Inflammatory macrophage treated with lipopolysaccharide for 4 hours (primary cell): ENCODE results near the gene TSPO2.

Source experiments
- DNase-seq: peaks from one replicate; pipeline ENCODE4 v3.0.0-alpha.2; 2020

TSPO2 gene

DNA sequence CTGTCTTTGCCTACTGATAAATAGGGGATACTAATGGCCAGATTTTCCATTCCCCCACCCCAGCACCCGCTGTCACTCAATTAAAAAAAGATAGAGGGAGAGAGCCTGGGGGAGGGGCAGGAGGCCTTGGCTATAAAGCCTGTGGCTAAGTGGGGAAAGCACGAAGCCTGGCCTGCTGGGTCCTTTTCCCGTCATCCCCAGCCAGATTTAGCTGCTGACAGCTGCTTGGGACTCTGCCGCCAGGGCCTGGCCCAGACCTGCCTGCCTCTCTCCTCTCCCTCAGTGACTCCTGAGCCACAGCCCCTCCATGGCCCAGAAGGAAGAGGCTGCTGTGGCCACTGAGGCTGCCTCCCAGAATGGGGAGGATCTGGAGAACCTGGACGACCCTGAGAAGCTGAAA is 10.8 kb downstream of the TSPO2 start, which contains the start of gene APOBEC2:
Gene APOBEC2 (plus strand): TSS at position 162 of the 400 bp plus-strand sequence. CDS start 146 bp downstream, at position 308.
- no peak for DNase-seq

DNA sequence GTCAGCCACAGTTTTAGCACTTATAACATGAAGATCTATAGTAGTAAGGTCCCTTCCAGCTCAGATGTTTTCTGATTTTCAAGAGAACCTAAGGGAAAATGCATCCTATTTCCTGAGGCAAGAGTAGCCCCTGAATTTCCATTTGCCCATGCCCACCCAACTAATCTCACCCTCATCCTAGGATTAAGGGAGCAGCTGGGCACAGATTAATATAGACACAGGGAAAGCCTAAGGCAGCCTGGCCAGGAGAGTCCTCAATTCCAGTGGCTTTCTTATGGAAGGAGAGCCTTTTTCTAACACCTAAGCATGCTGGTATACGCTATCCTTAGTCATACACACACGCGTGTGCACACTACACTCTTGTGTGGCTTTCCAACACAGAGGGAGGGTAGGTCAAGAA is 12.2 kb downstream of the TSPO2 start:
- DNase-seq = no peak

DNA sequence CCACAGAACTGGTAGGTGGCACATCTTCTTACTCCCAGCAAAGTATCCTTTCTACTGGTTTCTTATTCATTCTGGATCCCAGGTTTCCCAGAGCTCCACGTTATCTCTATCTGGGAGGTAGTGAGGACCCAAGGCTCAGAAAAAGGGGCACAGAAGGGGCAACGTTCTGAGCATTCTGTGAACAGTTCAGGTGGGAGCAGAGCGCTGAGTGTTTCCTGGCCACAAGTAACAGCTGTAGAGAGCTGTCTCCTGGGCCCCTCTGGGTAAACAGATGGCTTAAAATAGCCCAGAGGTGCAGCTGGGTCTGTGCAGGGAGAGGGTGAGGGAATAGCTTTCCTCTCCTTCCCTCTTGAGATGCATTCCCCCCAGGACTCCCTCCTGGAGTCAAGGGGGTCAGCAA is 12.9 kb downstream of the TSPO2 start:
- DNase-seq = no peak

DNA sequence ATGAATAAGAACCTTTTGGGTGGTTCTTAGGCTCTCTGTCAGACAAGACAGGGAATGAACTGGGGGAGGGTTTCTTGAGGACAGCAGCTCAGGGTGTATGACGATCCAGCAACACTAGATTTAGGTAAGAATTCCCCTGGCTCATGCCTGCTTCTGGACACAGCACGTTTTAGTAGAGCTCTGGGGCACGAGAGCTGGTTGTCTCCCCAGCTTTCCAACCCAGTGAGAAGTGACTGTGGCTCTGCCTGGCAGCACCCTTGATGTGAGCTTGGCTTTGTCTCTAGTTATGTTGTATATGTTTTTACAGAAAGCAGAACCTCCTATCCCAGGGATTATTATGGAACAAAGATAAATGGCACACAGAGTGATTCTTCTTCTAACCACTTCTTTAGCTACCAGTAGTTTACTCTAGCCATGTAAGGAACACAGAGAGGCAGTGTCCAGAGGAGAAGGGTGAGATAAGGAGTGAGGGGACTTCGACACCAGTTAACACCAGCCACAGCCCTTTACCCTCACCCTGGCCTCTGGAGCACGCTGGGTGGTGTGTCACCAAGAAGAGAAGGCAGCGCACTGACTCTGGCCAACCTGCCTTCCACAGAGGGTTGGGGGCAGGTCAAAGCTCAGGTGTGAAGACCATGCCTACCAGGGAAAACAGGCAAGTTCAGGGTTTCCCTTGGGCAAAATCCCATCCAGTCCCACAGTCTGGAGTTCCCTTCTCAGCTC is 14.7 kb downstream of the TSPO2 start:
- DNase-seq = no peak

DNA sequence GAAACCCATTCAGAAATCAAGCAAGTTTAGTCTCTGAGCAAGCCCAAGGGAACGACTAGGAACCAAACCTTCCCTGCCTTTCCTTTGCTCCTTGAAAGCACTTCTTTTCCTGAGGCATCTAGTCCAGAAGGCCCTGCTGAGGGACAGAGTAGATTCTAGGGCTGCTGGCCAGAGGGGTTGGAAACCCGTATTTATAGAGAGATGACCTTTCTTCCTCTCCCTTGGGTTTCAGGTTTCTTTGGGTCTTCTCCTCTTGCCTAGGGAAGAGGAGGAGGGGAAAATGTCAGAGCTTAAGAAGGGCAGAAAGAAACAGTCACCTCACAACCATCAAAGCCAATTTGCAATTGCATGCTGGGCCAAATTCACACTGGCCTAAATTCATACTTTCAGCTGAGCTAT is 16.5 kb downstream of the TSPO2 start:
- DNase-seq = no peak

DNA sequence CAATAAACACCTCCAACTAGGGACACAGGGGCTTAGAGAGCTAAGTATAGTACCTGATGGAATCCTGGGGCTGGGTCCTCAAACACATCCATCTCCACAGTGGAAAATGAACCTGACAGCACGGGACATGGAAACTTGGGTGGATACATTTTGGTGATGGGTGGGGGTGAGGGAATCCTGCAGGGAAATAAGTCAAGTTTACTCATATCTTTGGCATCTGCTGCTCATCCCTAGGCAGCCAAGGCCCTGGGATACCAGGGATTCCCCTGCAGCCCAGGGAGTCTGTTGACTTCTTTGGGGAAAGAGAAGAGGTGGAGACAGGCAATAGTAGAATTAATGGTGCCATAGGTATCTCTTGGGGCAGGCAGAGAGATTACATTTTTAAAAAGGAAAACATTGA is 17.3 kb downstream of the TSPO2 start:
- no peak for DNase-seq

DNA sequence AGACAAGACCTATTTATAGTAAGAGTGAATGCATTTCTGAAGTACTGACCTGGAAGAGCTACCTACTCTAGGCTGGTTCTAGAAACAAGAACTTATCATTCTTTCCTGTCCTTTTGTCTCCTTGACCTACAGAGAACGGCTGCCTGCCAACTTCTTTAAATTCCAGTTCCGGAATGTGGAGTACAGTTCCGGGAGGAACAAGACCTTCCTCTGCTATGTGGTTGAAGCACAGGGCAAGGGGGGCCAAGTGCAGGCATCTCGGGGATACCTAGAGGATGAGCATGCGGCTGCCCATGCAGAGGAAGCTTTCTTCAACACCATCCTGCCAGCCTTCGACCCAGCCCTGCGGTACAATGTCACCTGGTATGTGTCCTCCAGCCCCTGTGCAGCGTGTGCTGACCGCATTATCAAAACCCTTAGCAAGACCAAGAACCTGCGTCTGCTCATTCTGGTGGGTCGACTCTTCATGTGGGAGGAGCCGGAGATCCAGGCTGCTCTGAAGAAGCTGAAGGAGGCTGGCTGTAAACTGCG is 19.0 kb downstream of the TSPO2 start:
- DNase-seq = no peak

DNA sequence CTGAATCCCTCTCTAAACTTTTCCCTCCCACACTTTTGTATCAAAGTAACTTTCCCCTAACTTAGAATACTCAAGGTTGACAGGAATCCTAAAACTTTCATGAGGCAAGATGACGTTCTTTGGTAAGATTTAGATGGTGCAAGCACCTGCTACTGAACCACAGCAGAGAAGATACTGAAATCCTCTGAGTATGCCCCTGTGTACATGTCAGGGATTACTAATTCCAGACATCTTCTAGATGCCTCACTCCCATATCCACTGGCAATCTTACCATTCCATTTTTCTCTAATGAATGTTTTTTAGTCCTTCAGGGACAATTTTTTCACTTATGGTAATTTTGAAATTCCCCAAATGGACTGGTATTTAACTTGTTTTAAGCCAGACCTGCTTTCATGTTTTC is 19.8 kb downstream of the TSPO2 start:
- DNase-seq = no peak

DNA sequence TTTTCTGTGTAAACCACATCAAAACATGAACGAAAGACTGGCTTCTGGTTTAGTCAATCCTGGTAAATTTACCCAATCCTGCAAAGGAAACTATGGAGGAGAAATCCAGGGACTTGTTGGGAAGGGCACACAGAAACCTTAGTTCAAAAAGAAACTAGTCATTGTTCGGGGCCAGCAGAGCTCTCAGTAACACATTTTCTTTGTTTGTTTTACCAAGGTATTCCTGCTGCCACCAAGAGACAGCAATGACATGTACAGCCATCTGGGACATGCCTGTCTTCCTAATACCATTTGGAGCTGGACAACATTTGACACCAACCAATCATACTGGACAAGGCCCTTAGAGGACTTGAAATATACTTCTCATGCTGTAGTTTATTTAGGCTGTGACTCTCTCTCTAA is 21.6 kb downstream of the TSPO2 start:
- no peak for DNase-seq

DNA sequence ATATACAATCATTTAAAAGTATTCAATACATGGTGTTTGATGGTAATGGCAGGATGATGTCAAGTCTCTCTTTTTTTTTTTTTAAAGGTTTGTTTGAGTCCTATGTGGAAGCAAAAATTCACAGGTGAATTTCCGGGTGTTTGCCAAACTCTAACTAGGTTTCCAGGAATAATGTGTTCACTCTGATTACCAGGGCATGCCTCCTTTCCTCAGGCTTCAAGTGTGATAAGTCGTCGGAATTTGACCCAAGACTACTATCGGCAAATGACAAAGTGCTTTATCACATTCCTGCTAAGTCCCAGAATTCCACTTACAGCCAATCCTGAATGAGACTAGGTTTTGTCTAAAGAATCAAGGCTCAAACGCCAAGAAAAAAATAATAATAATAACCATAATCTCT is 22.6 kb downstream of the TSPO2 start:
- no peak for DNase-seq

DNA sequence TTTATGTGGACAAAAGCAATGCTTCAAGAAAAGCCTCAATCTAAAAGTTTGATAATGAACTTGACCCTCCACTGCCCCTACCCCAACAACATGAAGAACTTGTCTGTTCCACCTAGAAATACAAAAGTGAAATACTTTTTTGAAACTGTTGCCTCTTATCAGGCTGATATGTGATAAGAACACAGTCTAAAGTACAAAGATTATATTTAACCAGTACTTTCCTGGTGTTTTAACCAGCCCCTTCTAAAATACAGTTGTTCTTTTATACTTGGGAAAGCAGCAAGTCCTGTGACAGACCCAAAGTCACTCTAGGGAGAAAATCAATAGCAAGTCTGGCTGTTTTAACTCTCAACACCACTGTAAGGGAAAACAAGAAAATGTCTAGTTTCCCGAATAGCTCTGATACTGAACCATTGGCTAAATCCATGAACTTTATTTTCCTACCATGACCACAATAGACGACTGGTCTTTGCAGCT is 23.3 kb downstream of the TSPO2 start:
- DNase-seq = no peak

DNA sequence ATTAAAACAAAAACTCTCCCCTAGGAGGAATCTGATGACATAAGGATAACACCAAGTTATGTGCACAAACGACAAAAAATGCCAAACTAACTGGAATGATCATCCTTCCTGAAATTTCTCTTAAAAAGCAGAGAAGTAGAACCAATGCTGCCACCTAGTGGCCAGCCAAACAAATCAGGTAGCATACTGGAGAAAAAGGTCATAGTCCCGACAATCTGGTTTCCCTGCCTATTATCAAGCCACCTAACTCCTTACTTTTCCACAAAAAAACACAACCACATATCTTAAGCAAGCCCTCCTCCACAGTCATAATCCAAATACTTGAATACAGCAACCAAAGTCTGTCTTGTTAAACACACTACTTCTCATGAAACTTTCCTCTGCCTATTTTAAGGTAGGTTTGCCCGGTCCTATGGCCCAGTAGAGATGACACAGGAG is 24.6 kb downstream of the TSPO2 start:
- peak; percentile 73 for DNase-seq

DNA sequence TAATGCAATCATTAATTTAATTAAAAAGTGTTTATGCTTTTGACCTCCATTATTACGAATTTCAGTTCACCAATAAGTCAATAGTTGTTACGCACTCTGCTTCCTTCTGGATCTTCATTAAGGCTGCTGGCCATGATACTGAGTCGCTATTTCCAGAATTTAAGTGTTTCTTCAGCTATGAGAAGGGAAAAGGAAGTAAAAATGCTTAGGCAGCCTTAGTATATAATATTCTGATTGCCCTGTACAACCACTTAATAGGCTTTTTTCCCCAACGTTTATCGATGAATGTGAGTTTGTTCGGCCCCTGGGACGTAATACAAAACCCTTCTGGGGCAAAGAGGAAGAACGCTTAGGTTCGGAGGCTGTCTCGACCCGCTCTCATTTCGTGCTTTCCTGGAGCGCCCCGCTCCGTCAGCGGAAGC is 29.2 kb downstream of the TSPO2 start:
- DNase-seq = no peak

DNA sequence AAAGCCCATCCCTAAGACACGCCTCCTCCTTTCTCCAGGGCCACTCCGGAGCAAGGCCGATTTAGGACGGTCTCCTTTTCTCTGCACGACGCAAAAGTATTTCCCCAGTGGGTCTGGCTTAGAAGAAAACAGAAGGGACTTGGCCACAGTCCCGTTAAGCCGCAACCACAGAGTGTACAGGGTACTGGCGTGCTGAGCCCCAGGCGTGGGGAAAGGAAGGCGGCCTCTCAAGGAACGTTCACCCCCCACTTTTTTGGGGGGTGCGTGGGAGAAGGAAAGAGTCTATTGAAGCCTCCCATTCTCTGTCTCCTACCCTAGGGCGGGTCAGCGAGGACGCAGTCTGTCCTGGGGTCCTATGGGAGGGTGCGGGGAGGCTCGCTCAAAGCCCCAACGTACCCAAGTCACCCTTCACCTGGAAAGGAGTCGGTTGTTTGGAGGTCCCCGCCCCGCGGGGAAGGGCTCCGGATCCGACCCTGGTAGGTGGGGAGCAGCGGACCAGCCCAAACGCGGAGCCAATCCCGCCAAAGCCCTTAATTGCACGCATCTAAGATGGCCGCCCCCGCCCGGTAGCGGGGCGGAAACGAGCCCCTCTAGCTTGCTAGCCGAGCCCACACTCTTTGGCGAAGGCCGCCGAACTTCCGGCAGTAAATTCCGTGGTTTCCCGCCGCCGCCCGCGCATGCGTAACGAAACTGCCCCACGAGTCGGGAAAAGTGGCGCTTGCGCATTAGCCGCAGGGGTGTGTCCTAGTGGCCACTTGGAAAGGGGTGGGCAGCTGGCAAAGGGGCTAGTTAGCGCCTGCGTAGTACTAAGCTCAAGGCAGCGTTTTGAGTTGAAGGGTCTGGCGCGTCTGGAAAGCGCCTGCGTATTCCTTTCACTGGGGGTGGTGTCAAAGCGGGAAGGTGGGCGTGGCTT is 29.9 kb downstream of the TSPO2 start, which contains the start of gene OARD1:
Gene OARD1 (minus strand): TSS at position 434 of the 913 bp plus-strand sequence. CDS start 722 bp downstream, outside the sequence.
- DNase-seq = peak; percentile 100

DNA sequence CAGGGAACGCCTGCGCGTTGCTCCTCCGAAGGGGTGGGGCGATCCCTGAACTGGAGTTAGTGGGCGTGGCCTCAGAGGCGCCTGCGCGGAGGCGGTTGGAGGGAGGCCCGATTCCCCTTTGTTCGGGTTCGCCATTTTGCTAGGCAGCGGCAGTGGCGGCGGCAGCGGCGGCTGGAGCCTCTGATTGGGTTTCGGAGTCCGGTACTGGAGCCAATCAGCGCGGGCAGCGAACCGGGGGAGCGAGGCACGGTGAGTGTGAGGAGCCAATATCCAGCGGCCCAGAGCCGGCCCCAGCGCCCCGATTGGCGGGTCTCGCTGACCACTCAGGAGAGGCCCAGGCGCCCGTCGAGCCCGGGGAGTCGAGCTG is 30.6 kb downstream of the TSPO2 start, which contains the start of gene NFYA:
Gene NFYA (plus strand): TSS at position 139 of the 367 bp plus-strand sequence. CDS start 6,116 bp downstream, outside the sequence.
- DNase-seq = no peak

DNA sequence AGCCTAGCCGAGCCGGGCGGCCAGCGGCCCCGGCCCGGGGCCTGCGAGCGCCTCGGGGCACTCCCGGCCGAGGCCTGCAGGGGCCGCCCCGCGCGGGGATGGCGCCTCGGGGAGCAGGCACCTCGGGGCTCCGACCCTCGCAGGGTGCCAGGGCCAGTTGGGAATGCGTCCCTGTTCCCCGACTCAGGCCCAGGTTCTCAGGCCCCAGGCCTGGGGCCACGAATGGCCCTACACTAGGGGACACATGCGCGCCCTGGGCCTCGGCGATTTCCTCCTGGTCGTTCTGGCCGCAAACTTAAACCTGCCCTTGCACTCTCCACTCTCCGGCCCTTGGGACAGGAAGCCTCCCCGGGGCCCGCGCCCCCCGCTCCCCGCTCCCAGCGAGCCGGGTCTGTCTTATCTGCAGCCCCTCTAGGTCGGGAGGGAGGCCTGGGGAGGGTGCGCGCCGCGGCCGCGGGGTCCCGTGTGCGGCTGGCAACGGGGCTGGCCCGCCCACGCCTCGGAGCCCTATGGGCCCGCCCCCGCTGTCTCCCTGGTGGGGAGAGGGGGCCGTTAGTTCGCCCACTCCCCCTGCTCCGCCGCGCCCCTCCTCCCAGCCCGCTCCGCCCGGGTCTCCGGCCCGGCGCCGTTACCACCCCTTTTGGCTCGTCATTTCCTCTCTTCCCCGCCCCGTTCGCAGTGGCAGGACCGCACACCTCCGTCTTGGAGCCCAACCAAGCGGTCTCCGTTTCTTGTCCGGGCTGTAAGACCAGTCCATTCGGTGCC is 31.1 kb downstream of the TSPO2 start:
- DNase-seq = peak; percentile 65

DNA sequence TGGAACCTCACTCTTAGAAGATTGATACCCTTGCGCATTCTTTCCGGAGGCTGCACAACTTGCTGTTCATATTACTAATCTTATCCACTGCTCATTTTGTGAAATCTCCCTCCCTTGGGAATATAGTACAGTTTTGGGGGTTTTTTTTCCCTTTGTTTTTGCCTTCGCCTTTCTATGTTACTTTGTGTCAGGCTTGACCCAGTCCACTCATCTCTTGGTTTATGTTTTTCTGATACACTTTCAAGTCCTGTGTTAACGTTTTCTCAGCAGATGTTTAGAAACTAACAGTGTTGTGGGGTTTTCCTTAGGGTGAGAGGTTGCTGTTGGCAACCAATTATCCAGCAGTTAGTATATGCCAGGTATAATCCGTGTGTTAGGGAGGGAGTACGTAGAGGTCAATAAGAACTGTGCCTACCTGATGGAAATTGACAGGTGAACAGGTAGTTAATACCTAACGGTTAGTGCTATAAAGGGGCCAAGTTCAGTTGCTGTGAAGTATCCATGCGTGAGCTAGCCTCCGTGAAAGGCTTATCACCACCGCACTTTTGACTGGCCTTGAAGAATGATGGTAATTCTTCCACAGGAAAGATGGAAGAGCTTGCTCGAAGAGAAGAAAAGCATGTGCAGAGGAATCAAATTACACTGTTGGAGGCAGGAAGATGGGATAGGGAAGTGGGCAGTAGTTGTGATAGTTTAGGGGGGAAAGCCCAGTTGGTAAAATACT is 31.9 kb downstream of the TSPO2 start:
- DNase-seq = no peak

DNA sequence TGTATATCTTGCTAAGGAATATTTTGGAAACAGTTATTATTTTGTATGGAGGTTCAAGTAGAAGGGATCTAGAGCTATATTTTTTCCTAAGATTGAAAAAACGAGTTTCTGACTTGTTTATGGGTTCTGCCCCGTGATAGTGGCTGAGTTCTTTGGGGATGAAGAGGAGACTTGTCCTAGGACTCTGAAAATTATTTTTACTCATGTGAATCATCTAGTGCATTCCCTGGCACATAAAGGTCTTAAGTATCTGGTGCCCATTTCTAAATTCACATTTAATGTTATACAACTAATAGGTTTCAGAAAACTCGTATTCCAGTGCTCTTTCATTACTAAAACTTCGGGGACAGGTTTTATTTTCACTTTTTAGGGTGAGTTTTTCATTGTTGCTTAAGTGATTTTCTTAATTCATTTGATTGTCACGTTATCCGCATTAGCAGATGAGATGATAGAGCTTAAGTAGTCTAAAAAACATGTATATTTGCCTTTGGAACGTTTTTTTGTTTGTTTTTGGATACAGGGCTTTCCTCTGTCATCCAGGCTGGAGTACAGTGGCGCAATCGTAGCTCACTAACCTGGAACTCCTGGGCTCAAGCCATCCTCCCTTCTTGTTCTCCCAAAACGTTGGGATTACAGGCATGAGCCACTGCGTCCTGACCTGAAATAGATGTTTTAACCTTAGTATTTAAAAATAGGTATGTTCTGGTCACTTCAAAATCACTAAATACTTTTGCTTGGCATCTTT is 32.6 kb downstream of the TSPO2 start:
- no peak for DNase-seq

DNA sequence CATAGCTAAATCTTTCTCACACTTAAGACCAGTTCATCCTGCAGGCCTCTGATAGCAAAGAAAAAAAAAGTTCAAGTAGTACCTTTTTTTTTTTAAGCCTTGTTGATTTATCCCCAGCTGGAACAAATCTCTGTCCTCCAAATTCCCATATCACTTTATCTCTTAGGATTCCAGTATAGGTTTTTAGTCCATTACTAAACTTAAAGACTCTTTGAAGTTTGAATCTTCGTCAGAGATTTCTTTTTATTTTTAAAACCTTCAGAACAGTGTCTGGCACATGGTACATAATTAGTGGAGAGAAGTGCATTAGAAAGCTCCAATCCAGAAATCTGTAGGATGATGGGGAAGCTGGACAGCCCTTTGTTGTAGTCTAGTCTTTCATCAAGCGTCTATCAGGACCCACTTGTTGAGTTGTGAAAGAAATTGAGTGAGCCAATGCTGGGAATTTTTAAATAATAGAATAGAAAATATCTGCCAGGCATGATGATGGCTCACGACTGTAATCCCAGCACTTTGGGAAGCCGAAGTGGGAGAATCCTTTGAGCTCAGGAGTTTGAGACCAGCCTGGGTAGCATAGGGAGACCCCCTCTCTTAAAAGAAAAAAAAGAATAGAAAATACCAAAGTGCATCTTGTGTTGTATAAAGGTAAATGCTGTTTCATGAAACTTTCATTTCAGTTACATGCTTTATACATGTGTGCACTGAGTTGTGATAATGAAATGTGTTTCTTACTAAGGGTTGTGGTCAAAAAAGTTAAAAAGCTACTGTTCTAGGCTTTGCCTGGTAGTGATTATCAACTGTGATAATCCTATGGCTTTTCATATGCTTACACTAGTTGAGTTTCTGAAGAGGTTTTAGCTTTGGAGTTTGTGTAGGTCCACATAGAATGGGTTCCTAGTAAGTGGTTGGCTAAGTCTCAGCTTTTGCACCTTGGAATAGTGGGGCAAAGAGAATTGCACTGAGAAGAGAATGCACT is 33.7 kb downstream of the TSPO2 start:
- DNase-seq = peak; percentile 18

DNA sequence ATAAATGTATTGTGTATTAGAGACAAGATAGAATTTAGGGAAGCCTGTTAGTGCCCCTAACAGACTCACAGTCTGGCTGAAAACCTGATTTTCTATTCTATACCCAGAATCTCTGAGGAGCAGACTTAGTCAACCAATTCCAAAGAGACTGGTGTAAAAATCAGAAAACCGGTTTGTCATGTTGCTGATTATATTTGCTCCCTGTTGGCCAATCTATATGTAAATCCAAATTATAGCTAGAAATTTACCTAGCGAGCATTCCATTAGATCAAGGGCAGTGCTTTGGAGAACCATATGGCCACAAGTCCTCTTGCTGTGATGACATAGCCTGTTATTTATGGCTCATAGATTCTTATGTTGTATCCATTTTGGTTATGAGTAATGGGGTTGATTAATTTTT is 35.3 kb downstream of the TSPO2 start:
- no peak for DNase-seq
